Keratinocyte (primary cell): Measurements from ENCODE around the gene SYNDIG1. TPM values are rescaled to one million over a fixed set of nuclear protein-coding genes. Genes with fewer than 3 reads are reported as not detected.

Experiments used
- DNase-seq: peaks from one replicate; pipeline ENCODE4 v3.0.0-alpha.2; 2011; ENCODE audit warnings: low read depth, missing footprints, low spot score
- FAIRE-seq: peaks from 2 replicates; lab custom pipeline; 2011; peaks lifted over from hg19 to GRCh38; lab: Jason Lieb, UNC
- H2AFZ ChIP-seq: 2 replicates; pipeline ENCODE4 v1.6.0; 2012; ENCODE audit warnings: low read length, control low read depth, inconsistent platforms; ENCODE audit not compliant: control insufficient read depth
- H3K27ac ChIP-seq: 2 replicates; pipeline ENCODE4 v1.5.1; 2011; ENCODE audit warnings: low read length; ENCODE audit not compliant: control insufficient read depth, insufficient read depth
- H3K27me3 ChIP-seq: 3 replicates; pipeline ENCODE4 v1.6.0; 2011; ENCODE audit warnings: low read length; ENCODE audit not compliant: control insufficient read depth, insufficient read depth; ENCODE audit errors: extremely low read depth
- H3K36me3 ChIP-seq, 2 experiments: 2 replicates in 1 of 2; 3 replicates in 1 of 2; pipeline ENCODE4 v1.5.1; 2011; ENCODE audit warnings: low read length in 2 of 2, mild to moderate bottlenecking in 1 of 2; ENCODE audit not compliant: control insufficient read depth in 2 of 2, insufficient read depth in 2 of 2; ENCODE audit errors: extremely low read depth in 1 of 2
- H3K4me1 ChIP-seq: 3 replicates; pipeline ENCODE4 v1.5.1; 2011; ENCODE audit warnings: low read length; ENCODE audit not compliant: control insufficient read depth, insufficient read depth; ENCODE audit errors: extremely low read depth
- H3K4me2 ChIP-seq: 3 replicates; pipeline ENCODE4 v1.6.0; 2011; ENCODE audit warnings: low read depth, low read length; ENCODE audit not compliant: control insufficient read depth, insufficient read depth; ENCODE audit errors: extremely low read depth
- H3K4me3 ChIP-seq, 3 experiments: fragments of 200-600 bp in 1 of 3; sonication (generic) in 1 of 3; 2 replicates in 2 of 3; 3 replicates in 1 of 3; pipeline ENCODE4 v1.5.1; 2011 to 2016; ENCODE audit warnings: low read length in 3 of 3, mild to moderate bottlenecking in 3 of 3, control low read depth in 2 of 3, inconsistent platforms in 1 of 3, low read depth in 1 of 3, mixed read lengths in 1 of 3, mixed run types in 1 of 3, moderate library complexity in 1 of 3; ENCODE audit not compliant: control insufficient read depth in 2 of 3, insufficient read depth in 2 of 3; ENCODE audit errors: extremely low read depth in 1 of 3
- H3K79me2 ChIP-seq: 2 replicates; pipeline ENCODE4 v1.6.0; 2012; ENCODE audit warnings: low read length; ENCODE audit not compliant: control insufficient read depth, insufficient read depth
- H3K9ac ChIP-seq: 3 replicates; pipeline ENCODE4 v1.6.0; 2011; ENCODE audit warnings: low read length; ENCODE audit not compliant: control insufficient read depth, insufficient read depth; ENCODE audit errors: extremely low read depth
- H3K9me1 ChIP-seq: 3 replicates; pipeline ENCODE4 v1.6.0; 2011; ENCODE audit warnings: low read length; ENCODE audit not compliant: control insufficient read depth, insufficient read depth; ENCODE audit errors: extremely low read depth
- H3K9me3 ChIP-seq: 2 replicates; pipeline ENCODE4 v1.5.1; 2012; ENCODE audit warnings: low read depth, low read length; ENCODE audit not compliant: control insufficient read depth
- H4K20me1 ChIP-seq: 3 replicates; pipeline ENCODE4 v1.6.0; 2011; ENCODE audit warnings: low read length; ENCODE audit not compliant: control insufficient read depth, insufficient read depth; ENCODE audit errors: extremely low read depth
- CTCF ChIP-seq, 3 experiments: IDR thresholded peaks in 1 of 3; conservative IDR thresholded peaks in 1 of 3; optimal IDR thresholded peaks in 1 of 3; 2 replicates in 2 of 3; 3 replicates in 1 of 3; pipeline versions ENCODE3 to v1.5.1; 2011; ENCODE audit warnings: low read length in 3 of 3, mild to moderate bottlenecking in 3 of 3, moderate library complexity in 2 of 3, control low read depth in 1 of 3, inconsistent platforms in 1 of 3; ENCODE audit not compliant: insufficient read depth in 2 of 3; ENCODE audit errors: extremely low read depth in 1 of 3
- EZH2 ChIP-seq: IDR thresholded peaks from one replicate; pipeline ENCODE4 v1.6.1; 2012; ENCODE audit warnings: inconsistent platforms, mild to moderate bottlenecking, low read length, moderate library complexity
- dilution Hi-C: fragments of 300-500 bp; cut with MboI; formaldehyde crosslinking; loops from one replicate; pipeline ENCODE4 v1.7.0; 2020; ENCODE audit warnings: low sequenced_read_pairs; ENCODE audit not compliant: extremely low pct_ligation_motif_present
- polyA plus RNA-seq, 5 experiments: library from polyadenylated mRNA; depleted of rRNA in 3 of 5; stranded (reverse) in 3 of 5; stranded (forward) in 1 of 5; unstranded in 1 of 5; fragments of >200 nt; gene quantifications; 1 replicate in 1 of 5; 2 replicates in 3 of 5; 3 replicates in 1 of 5; pipeline versions ENCODE4 v1.2.1 to v1.2.3, GENCODE V29; 2011 to 2012; ENCODE audit warnings: missing spikeins in 2 of 5, low read depth in 1 of 5, low replicate concordance in 1 of 5

SYNDIG1 gene
- polyA plus RNA-seq, 1 donor (not counting 4 experiments of a cell fraction or from before 2014, with no cell fraction given), result 0.38 TPM

GRCh38 chr20:24676353-24676977 is 207.0 kb downstream of the SYNDIG1 start:
- H3K4me2 ChIP-seq, result no peak overlapping the region
- H3K4me1 ChIP-seq, result peaks cover 12% of the 10 kb centered on the region
- no peak for FAIRE-seq
- H3K4me3 ChIP-seq, result no peak overlapping the region
- H3K27me3 ChIP-seq, result no peaks in the 10 kb centered on the region
- no peak for DNase-seq
- H3K27ac ChIP-seq, result no peak overlapping the region
- H3K9me1 ChIP-seq, result no peaks in the 10 kb centered on the region
- TF ChIP-seq EZH2 (no peak), CTCF (optimal IDR thresholded peaks at IDR 0.05 in 1 of 3, IDR thresholded peaks at IDR 0.05 in 1 of 3, conservative IDR thresholded peaks at IDR 0.05 in 1 of 3; ENCODE audit: extremely low read depth in 1 of 3, insufficient read depth in 2 of 3, low read length in 3 of 3) (no peak)
- dilution Hi-C loops, result no loop called here
- no peaks in the 10 kb centered on the region for H4K20me1 ChIP-seq
- no peak overlapping the region for H2AFZ ChIP-seq
- H3K36me3 ChIP-seq, result no peaks in the 10 kb centered on the region
- no peak overlapping the region for H3K9ac ChIP-seq
- no peaks in the 10 kb centered on the region for H3K79me2 ChIP-seq
- H3K9me3 ChIP-seq, result no peaks in the 10 kb centered on the region

GRCh38 chr20:24676978-24677370 is 207.5 kb downstream of the SYNDIG1 start:
- Histone ChIP-seq H3K27ac (no peak overlapping the region), H3K9ac (no peak overlapping the region), H3K4me3 (no peak overlapping the region), H3K27me3 (no peaks in the 10 kb centered on the region), H3K9me3 (no peaks in the 10 kb centered on the region), H3K9me1 (no peaks in the 10 kb centered on the region), H3K36me3 (no peaks in the 10 kb centered on the region), H4K20me1 (no peaks in the 10 kb centered on the region), H3K4me1 (peaks cover 12% of the 10 kb centered on the region), H2AFZ (no peak overlapping the region), H3K4me2 (no peak overlapping the region), H3K79me2 (no peaks in the 10 kb centered on the region)
- no peak for DNase-seq
- FAIRE-seq, result no peak
- dilution Hi-C loops, result no loop called here
- TF ChIP-seq EZH2 (no peak), CTCF (optimal IDR thresholded peaks at IDR 0.05 in 1 of 3, IDR thresholded peaks at IDR 0.05 in 1 of 3, conservative IDR thresholded peaks at IDR 0.05 in 1 of 3; ENCODE audit: extremely low read depth in 1 of 3, insufficient read depth in 2 of 3, low read length in 3 of 3) (no peak)
